Measurements from ENCODE around the gene ZC3H12C.

The ZC3H12C gene

DNA sequence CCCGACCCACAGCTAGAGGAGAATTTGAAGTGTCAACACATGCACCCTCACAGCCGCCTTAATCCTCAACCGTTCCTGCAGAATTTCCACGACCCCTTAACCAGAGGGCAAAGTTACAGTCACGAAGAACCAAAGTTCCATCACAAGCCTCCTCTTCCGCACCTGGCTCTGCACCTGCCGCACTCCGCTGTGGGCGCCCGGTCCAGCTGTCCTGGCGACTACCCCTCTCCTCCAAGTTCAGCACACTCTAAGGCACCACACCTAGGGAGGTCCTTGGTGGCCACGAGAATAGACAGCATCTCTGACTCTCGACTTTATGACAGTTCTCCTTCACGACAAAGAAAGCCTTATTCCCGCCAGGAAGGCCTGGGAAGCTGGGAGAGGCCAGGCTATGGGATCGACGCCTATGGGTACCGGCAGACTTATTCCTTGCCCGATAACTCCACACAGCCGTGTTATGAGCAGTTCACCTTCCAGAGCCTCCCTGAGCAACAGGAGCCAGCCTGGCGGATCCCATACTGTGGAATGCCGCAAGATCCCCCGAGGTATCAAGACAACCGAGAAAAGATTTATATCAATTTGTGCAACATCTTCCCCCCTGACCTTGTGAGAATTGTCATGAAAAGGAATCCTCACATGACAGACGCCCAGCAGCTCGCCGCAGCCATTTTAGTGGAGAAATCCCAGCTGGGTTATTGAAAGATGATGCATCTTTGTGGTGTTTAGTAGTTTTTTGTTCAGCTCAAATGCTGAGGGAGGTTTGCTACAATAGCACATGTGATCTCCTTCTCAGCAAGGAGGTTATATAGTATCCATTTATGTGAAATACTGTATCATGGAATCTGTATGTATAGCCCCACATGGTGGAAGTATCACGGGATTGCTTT is 72.1 kb downstream of the ZC3H12C start:
- H3K4me3 ChIP-seq (ENCODE audit: low read depth, low read length), result no peak overlapping the region
- no peak overlapping the region for H3K27ac ChIP-seq
- in situ Hi-C loops (cut with HindIII; ENCODE audit: low pct_ligation_motif_present, low sequenced_read_pairs), result no loop called here
- H3K36me3 ChIP-seq (replicated peaks), result peaks cover 45% of the 10 kb centered on the region
- H3K27me3 ChIP-seq (replicated peaks), result no peaks in the 10 kb centered on the region
- no peak for DNase-seq
- TF ChIP-seq, protein P1, sequence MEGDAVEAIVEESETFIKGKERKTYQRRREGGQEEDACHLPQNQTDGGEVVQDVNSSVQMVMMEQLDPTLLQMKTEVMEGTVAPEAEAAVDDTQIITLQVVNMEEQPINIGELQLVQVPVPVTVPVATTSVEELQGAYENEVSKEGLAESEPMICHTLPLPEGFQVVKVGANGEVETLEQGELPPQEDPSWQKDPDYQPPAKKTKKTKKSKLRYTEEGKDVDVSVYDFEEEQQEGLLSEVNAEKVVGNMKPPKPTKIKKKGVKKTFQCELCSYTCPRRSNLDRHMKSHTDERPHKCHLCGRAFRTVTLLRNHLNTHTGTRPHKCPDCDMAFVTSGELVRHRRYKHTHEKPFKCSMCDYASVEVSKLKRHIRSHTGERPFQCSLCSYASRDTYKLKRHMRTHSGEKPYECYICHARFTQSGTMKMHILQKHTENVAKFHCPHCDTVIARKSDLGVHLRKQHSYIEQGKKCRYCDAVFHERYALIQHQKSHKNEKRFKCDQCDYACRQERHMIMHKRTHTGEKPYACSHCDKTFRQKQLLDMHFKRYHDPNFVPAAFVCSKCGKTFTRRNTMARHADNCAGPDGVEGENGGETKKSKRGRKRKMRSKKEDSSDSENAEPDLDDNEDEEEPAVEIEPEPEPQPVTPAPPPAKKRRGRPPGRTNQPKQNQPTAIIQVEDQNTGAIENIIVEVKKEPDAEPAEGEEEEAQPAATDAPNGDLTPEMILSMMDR (IDR thresholded peaks at IDR 0.05; ENCODE audit: low read depth, low read length, missing control alignments), result no peak

DNA sequence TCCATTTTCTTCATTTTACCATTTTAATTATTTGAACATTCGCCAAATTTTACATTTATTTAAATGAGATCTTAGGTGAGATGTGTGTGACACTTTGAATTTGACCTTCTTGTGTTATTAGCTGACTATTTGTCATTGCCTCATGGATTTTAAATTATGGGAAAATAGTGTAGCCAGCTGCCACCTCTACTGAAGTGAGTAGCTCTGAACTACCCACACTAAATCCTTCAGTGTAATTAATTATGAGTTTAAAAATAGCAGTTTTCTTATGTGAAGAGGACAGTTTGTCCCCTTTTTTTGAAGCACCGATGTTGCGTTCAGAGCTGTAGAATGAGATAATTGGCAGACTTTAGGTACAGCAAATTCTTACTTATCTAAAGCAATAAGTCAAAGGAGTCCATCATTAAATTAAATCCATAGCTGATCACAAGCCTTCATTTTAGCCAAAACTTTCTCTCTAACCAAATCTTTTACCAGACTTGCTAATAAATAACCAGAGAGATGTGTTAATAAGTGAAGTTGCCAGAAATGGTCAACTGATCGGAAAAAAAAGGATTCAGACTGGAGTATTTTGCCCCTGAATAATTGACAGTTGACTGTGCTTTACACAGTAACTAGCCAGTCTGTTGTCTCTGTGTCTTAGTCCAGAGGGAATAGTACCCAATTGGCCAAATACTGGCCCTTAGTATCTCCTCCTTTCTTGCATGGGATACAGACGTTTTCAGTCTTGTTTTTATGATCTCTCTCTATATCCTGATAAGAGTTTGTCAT is 75.0 kb downstream of the ZC3H12C start:
- Histone ChIP-seq H3K27me3 (replicated peaks) (no peaks in the 10 kb centered on the region), H3K4me3 (ENCODE audit: low read depth, low read length) (no peak overlapping the region), H3K36me3 (replicated peaks) (peaks cover 33% of the 10 kb centered on the region), H3K27ac (no peak overlapping the region)
- no peak for DNase-seq
- in situ Hi-C loops (cut with HindIII; ENCODE audit: low pct_ligation_motif_present, low sequenced_read_pairs), result no loop called here
- TF ChIP-seq, protein P1 (IDR thresholded peaks at IDR 0.05; ENCODE audit: low read depth, low read length, missing control alignments), result no peak

DNA sequence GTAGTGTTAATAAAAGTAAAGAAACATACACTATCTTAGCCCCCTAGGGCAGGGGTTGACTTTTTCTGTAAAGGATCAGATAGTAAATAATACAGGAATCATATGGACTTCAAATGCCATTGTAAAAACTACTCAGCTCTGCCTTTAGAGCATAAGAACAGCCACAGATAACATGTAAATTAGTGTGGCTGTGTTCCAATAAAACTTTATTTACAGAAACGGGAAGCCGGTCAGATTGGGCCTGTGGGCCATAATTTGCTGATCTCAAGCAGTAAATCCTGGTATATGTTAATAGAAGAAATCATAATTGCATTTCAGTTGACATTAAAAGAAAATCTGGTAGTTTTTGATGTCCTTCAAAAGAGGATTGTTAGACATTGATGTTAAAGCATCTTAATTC is 76.5 kb downstream of the ZC3H12C start:
- TF ChIP-seq, protein P1 (IDR thresholded peaks at IDR 0.05; ENCODE audit: low read depth, low read length, missing control alignments), result no peak
- Histone ChIP-seq H3K27ac (no peak overlapping the region), H3K36me3 (replicated peaks) (peaks cover 20% of the 10 kb centered on the region), H3K4me3 (ENCODE audit: low read depth, low read length) (no peak overlapping the region), H3K27me3 (replicated peaks) (no peaks in the 10 kb centered on the region)
- in situ Hi-C loops (cut with HindIII; ENCODE audit: low pct_ligation_motif_present, low sequenced_read_pairs), result no loop called here
- no peak for DNase-seq

- Histone ChIP-seq H3K27ac (no peak overlapping the region), H3K27me3 (replicated peaks) (no peaks in the 10 kb centered on the region), H3K36me3 (replicated peaks) (peaks cover 6% of the 10 kb centered on the region), H3K4me3 (ENCODE audit: low read depth, low read length) (no peak overlapping the region)
- in situ Hi-C loops (cut with HindIII; ENCODE audit: low pct_ligation_motif_present, low sequenced_read_pairs), result no loop called here
- no peak for DNase-seq
- TF ChIP-seq, protein P1 (IDR thresholded peaks at IDR 0.05; ENCODE audit: low read depth, low read length, missing control alignments), result no peak
Observed at GRCh38 chr11:110172468-110173065, 79.4 kb downstream of the ZC3H12C start.

DNA sequence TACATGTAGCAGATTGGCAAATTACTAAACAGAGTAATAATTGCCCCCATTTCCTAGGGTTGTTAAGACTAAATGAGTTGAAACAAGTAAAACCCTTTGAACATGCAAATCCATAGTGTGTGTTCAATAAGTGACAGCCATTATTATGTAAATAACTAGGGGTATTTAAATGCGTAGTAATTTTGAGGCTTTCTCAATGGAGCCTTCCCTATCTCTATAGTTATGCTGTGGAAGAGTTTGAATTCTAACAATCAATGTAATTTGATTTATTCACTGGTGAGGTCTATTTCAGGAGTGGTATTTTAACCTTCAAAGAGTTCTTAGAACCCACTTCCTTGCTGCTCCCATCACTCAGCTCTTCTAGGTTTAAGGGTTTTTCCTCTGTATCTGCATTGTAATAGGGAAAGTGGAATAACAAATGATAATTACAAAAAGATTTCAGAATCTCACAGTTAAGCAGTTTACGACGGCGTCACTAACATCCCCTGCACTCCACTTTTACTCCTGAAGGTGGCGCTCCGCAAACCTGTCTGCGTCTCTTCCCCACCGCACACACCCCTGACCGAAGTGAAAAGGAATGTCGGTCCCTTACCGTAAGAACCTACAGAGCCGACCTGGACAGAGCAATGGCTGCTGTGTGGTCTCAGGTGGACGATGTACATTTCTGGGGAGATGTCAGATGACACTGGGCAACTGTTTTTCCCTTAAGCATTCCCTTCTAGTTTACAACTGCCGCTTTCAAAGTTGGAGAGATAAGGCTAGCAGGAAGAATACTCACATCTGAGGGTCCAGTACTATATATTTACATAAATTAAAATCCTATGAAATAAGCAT is 80.8 kb downstream of the ZC3H12C start:
- TF ChIP-seq, protein P1 (IDR thresholded peaks at IDR 0.05; ENCODE audit: low read depth, low read length, missing control alignments), result peak; percentile 96
- Histone ChIP-seq H3K4me3 (ENCODE audit: low read depth, low read length) (no peak overlapping the region), H3K27ac (peak overlapping the region; percentile 50), H3K36me3 (replicated peaks) (peaks cover 6% of the 10 kb centered on the region), H3K27me3 (replicated peaks) (no peaks in the 10 kb centered on the region)
- peak; percentile 63 for DNase-seq
- in situ Hi-C loops (cut with HindIII; ENCODE audit: low pct_ligation_motif_present, low sequenced_read_pairs), result no loop called here

All from brain microvascular endothelial cell (primary cell).